NCI-H1436 (cell line): ENCODE measurements around the gene TEX101.
"Not testable (repeated sequence)": the region's sequence is repeated elsewhere in the genome, so short reads cannot be mapped to it uniquely, and the experiment has no call there.

ENCODE experiments used
- DNase-seq: peaks from one replicate; lab custom pipeline; 2025; lab: John Stamatoyannopoulos, UW

The TEX101 gene

GRCh38 chr19:43420954-43421353, 6.3 kb downstream of the TEX101 start:
- no peak for DNase-seq

- DNase-seq, result no peak
Observed at GRCh38 chr19:43422000-43422688, 7.5 kb downstream of the TEX101 start.

- DNase-seq, result no peak
Observed at GRCh38 chr19:43422689-43423066, 8.0 kb downstream of the TEX101 start.

- no peak for DNase-seq
Observed at GRCh38 chr19:43423779-43424178, 9.1 kb downstream of the TEX101 start.

GRCh38 chr19:43425567-43426392, 11.1 kb downstream of the TEX101 start:
- no peak for DNase-seq

- DNase-seq, result no peak
Observed at GRCh38 chr19:43429395-43429794, 14.7 kb downstream of the TEX101 start.

GRCh38 chr19:43430142-43430710, 15.5 kb downstream of the TEX101 start:
- no peak for DNase-seq

GRCh38 chr19:43430976-43431375, 16.3 kb downstream of the TEX101 start:
- DNase-seq, result no peak

- DNase-seq, result no peak
Observed at GRCh38 chr19:43433358-43433673, 18.6 kb downstream of the TEX101 start.

GRCh38 chr19:43433689-43434088, 19.0 kb downstream of the TEX101 start:
- DNase-seq, result no peak

- no peak for DNase-seq
Observed at GRCh38 chr19:43435775-43436174, 21.1 kb downstream of the TEX101 start.

GRCh38 chr19:43437284-43437683, 22.6 kb downstream of the TEX101 start:
- DNase-seq, result not testable (repeated sequence)

- DNase-seq, result no peak
Observed at GRCh38 chr19:43437712-43438111, 23.0 kb downstream of the TEX101 start.

GRCh38 chr19:43438291-43439031, 23.8 kb downstream of the TEX101 start:
- no peak for DNase-seq

- DNase-seq, result no peak
Observed at GRCh38 chr19:43439032-43439708, 24.5 kb downstream of the TEX101 start.

GRCh38 chr19:43439709-43440063, 25.0 kb downstream of the TEX101 start:
- no peak for DNase-seq

GRCh38 chr19:43441716-43442115, 27.0 kb downstream of the TEX101 start:
- DNase-seq, result no peak

- not testable (repeated sequence) for DNase-seq
Observed at GRCh38 chr19:43444091-43444490, 29.4 kb downstream of the TEX101 start.

GRCh38 chr19:43444531-43445287, 30.0 kb downstream of the TEX101 start:
- DNase-seq, result no peak

GRCh38 chr19:43445426-43445825, 30.7 kb downstream of the TEX101 start:
- DNase-seq, result no peak

- DNase-seq, result peak; percentile 57
Observed at GRCh38 chr19:43446746-43447489, 32.2 kb downstream of the TEX101 start.
